Fibroblast of mammary gland (primary cell): ENCODE measurements around the gene NKAPL.

ENCODE experiments used
- DNase-seq: peaks from one replicate; pipeline ENCODE4 v3.0.0-alpha.2; 2010; ENCODE audit warnings: low read depth
- H3K4me3 ChIP-seq: 2 replicates; pipeline ENCODE4 v1.5.1; 2011; ENCODE audit warnings: low read depth, mild to moderate bottlenecking, low read length, moderate library complexity; ENCODE audit not compliant: control insufficient read depth
- TF ChIP-seq, protein P1 (sequence below): conservative IDR thresholded peaks from 2 replicates; pipeline ENCODE4 v1.5.1; 2011; ENCODE audit warnings: low read depth, low read length, inconsistent platforms; ENCODE audit not compliant: control insufficient read depth, insufficient read depth

Gene NKAPL

GRCh38 chr6:28258877-28259777, at the start of gene NKAPL:
Gene NKAPL, plus strand, starts transcription at chr6:28259297. Its CDS starts 75 bp downstream, at chr6:28259372.
- peak within 1 kb of the TSS; percentile 40 for H3K4me3 ChIP-seq
- TF ChIP-seq, protein P1, sequence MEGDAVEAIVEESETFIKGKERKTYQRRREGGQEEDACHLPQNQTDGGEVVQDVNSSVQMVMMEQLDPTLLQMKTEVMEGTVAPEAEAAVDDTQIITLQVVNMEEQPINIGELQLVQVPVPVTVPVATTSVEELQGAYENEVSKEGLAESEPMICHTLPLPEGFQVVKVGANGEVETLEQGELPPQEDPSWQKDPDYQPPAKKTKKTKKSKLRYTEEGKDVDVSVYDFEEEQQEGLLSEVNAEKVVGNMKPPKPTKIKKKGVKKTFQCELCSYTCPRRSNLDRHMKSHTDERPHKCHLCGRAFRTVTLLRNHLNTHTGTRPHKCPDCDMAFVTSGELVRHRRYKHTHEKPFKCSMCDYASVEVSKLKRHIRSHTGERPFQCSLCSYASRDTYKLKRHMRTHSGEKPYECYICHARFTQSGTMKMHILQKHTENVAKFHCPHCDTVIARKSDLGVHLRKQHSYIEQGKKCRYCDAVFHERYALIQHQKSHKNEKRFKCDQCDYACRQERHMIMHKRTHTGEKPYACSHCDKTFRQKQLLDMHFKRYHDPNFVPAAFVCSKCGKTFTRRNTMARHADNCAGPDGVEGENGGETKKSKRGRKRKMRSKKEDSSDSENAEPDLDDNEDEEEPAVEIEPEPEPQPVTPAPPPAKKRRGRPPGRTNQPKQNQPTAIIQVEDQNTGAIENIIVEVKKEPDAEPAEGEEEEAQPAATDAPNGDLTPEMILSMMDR: no peak
- DNase-seq: peak; percentile 80

DNA sequence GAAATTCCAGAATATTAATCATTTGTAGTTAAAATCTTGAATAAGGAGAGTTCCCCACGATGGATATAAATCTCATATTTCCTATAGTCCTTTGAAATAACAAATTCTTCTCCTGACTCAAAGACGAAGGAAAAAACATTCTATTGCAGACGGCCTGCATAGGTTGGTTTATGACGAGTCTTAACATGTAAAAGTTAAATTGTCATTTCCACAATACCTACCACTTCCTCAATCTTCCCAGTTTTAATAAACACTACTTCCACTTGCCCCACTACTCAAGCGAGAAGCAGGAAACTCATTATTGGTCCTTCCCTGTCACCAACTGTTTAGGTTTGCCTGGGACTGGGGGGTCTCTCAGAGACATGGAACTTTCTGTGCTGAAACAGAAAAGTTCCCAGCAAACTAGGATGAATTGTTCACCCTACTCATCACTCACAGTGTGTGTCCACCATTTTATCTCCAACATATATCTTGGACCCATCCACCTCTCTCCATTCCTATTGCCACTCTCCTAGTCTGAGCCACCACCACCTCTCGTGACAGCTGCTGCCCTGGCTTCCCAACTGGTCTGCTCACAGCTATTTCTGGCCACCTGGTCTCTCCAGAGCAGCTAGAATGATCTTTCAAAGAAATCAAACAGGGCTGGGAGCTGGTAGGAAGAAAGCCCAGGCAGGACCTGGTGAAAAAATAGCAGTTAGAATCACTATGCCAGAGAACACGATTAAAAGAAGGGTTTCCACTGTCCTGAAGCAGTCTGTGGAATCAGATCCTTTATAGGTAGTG, 49.2 kb upstream of the NKAPL start:
- TF ChIP-seq, protein P1: no peak
- H3K4me3 ChIP-seq: no peak overlapping the region
- DNase-seq: no peak

- no peak for DNase-seq
- H3K4me3 ChIP-seq: peak overlapping the region; percentile 70
- TF ChIP-seq, protein P1: no peak
Measured at GRCh38 chr6:28211840-28212509, 47.1 kb upstream of the NKAPL start.

- TF ChIP-seq, protein P1: peak; percentile 17
- DNase-seq: peak; percentile 91
- peak overlapping the region; percentile 70 for H3K4me3 ChIP-seq
Measured at GRCh38 chr6:28212510-28213212, 46.4 kb upstream of the NKAPL start.

DNA sequence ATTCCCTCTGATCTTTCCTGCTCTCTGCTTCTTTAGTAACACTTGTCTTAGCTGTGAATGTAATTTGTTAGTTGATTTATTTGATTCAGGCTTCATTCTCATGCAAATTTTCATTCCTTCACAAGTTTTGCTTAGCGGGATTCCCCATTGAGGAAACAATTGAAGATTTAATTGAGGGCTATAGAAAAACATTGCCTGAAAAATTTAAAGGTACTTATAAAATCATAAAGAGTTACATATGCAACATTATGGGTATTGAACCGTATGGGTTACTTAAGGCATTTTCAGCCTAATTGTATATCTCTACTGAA, 45.9 kb upstream of the NKAPL start:
- TF ChIP-seq, protein P1: no peak
- DNase-seq: no peak
- no peak overlapping the region for H3K4me3 ChIP-seq

DNA sequence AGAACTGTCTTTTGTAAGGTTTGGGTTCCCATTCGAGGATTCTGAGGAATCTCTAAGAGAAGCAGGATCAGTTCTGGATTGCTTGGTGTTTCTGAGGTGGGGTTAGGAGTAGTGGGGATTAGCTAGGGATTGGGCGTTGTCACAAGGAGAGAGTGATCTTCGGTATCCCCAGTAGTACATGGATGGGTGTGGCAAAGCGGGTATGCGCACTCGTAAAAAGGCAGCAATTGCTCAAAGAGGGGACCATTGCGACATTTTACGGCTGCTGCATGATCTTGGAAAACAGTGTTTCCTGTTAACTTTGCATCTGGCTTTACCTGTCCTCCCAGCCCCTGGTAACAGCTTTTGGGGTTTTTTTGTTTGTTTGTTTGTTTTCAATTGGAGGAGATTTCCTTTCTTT, 43.7 kb upstream of the NKAPL start:
- peak; percentile 56 for DNase-seq
- peak overlapping the region; percentile 15 for H3K4me3 ChIP-seq
- TF ChIP-seq, protein P1: no peak
